ENCODE results near the gene PPP1R26. TPM values are rescaled to one million over a fixed set of nuclear protein-coding genes. Genes with fewer than 3 reads are reported as not detected.
A peak's percentile ranks its signal among the peaks of the same experiment; 100 is the strongest.

PPP1R26 gene
- total and polyA plus RNA-seq, 2 of the 4 experiments (the other 2 are of a cell fraction) = 3.8 to 5.6 TPM

DNA sequence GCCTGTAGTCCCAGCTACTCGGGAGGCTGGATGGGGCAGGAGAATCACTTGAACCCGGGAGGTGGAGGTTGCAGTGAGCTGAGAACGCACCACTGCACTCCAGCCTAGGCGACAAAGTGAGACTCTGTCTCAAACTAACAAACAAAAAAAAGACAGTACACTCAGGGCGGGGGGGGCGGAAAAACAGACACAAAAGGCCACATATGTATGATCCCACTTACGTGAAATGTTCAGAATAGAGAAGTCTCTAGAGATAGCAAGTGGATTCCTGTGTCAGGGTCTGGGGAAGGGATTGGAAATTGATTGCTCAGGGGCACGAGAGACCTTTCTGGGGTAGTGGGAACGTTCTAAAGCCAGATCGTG is 32.6 kb downstream of the PPP1R26 start:
- H3K4ac ChIP-seq (ENCODE audit: low read depth, low read length) = no peak overlapping the region
- H3K27ac ChIP-seq (ENCODE audit: insufficient read depth, low read length) = no peak overlapping the region
- no peak overlapping the region for H2BK15ac ChIP-seq (ENCODE audit: low read depth, low read length)
- dilution Hi-C loops (cut with HindIII; ENCODE audit: low sequenced_read_pairs, unreplicated experiment) (no loop called here), in situ Hi-C loops (cut with MboI; ENCODE audit: low sequenced_read_pairs) (no loop called here), intact Hi-C loops (cut with micrococcal nuclease) (no loop called here)
- no peak overlapping the region for H2AK5ac ChIP-seq (ENCODE audit: low read depth, low read length)
- H3K4me3 ChIP-seq (ENCODE audit: insufficient read depth, low read depth, low read length) = no peak overlapping the region
- H2AK9ac ChIP-seq (replicated peaks; ENCODE audit: low read depth, low read length, poor library complexity) = no peak overlapping the region
- H3K9me1 ChIP-seq (ENCODE audit: insufficient read depth, low read length) = no peaks in the 10 kb centered on the region
- peak overlapping the region; percentile 11 for H2AFZ ChIP-seq (replicated peaks; ENCODE audit: low read length, poor library complexity)
- no peak overlapping the region for H4K5ac ChIP-seq (ENCODE audit: low read depth, low read length)
- H4K91ac ChIP-seq (ENCODE audit: insufficient read depth, low read depth, low read length) = no peak overlapping the region
- no peak overlapping the region for H2BK120ac ChIP-seq (ENCODE audit: low read depth, low read length)
- no peak for ATAC-seq (ENCODE audit: low read depth)
- no peaks in the 10 kb centered on the region for H3K36me3 ChIP-seq (ENCODE audit: control insufficient read depth, insufficient read depth, low read length)
- no peak overlapping the region for H3K4me2 ChIP-seq (ENCODE audit: low read depth, low read length)
- H3K9ac ChIP-seq (ENCODE audit: low read depth, low read length) = no peak overlapping the region
- TF ChIP-seq RFX5 (IDR thresholded peaks at IDR 0.05; ENCODE audit: low read depth, low read length) (no peak), NFE2L2 (IDR thresholded peaks at IDR 0.05; ENCODE audit: low read depth, low read length) (no peak), SMC3 (IDR thresholded peaks at IDR 0.05; ENCODE audit: low read depth, low read length) (no peak), MAFK (IDR thresholded peaks at IDR 0.05; ENCODE audit: low read depth, low read length) (no peak), RAD21 (IDR thresholded peaks at IDR 0.05; ENCODE audit: low read length) (no peak), MAZ (IDR thresholded peaks at IDR 0.05; ENCODE audit: borderline replicate concordance, low read depth, low read length) (no peak)
- TF ChIP-seq, protein P1, sequence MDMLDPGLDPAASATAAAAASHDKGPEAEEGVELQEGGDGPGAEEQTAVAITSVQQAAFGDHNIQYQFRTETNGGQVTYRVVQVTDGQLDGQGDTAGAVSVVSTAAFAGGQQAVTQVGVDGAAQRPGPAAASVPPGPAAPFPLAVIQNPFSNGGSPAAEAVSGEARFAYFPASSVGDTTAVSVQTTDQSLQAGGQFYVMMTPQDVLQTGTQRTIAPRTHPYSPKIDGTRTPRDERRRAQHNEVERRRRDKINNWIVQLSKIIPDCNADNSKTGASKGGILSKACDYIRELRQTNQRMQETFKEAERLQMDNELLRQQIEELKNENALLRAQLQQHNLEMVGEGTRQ (IDR thresholded peaks at IDR 0.05; ENCODE audit: low read depth, low read length) = no peak
- H3K27me3 ChIP-seq (ENCODE audit: control insufficient read depth, insufficient read depth, low read length) = peaks cover 2% of the 10 kb centered on the region; the same call in 1 of the 2 replicates
- no peak overlapping the region for H4K8ac ChIP-seq (ENCODE audit: low read depth in 2 of 2, low read length in 2 of 2)
- H3K79me1 ChIP-seq (ENCODE audit: low read depth in 1 of 2, low read length in 2 of 2) = no peaks in the 10 kb centered on the region
- H4K20me1 ChIP-seq (ENCODE audit: insufficient read depth, low read length) = no peaks in the 10 kb centered on the region
- DNase-seq = no peak
- WGBS, 2 experiments (ENCODE audit: extremely low coverage in 2 of 2, insufficient read length in 1 of 2) = 34% methylated on average over 4 of the region's 10 CpGs; no CpG with 5 or more reads in 1 of the 2 experiments
- H3K18ac ChIP-seq (ENCODE audit: low read depth, low read length) = no peak overlapping the region
- H2BK20ac ChIP-seq (ENCODE audit: low read depth, low read length) = no peak overlapping the region
- H3K9me3 ChIP-seq (ENCODE audit: control insufficient read depth, insufficient read depth, low read length) = no peaks in the 10 kb centered on the region
- H3K23ac ChIP-seq (ENCODE audit: low read depth, low read length) = no peak overlapping the region
- no peak overlapping the region for H2BK5ac ChIP-seq (ENCODE audit: low read depth, low read length, poor library complexity, severe bottlenecking)
- no TSS peak for BruUV-seq (replicated peaks)
- no peak overlapping the region for H3K56ac ChIP-seq (ENCODE audit: extremely low read depth, insufficient read depth, low read length)
- CTCF ChIA-PET = no interaction called here
- H3K4me1 ChIP-seq (ENCODE audit: control insufficient read depth, insufficient read depth, low read length) = no peaks in the 10 kb centered on the region
- POLR2A ChIA-PET (ENCODE audit: unreplicated experiment) = no interaction called here
- no peak overlapping the region for H3K14ac ChIP-seq (replicated peaks; ENCODE audit: low read depth, low read length)
